ENCODE results near the gene SHCBP1. TPM values are rescaled to one million over a fixed set of nuclear protein-coding genes. Genes with fewer than 3 reads are reported as not detected.

SHCBP1 gene
- total and polyA plus RNA-seq, 2 donors from 2014 or later = 1.6 to 2.6 TPM

DNA sequence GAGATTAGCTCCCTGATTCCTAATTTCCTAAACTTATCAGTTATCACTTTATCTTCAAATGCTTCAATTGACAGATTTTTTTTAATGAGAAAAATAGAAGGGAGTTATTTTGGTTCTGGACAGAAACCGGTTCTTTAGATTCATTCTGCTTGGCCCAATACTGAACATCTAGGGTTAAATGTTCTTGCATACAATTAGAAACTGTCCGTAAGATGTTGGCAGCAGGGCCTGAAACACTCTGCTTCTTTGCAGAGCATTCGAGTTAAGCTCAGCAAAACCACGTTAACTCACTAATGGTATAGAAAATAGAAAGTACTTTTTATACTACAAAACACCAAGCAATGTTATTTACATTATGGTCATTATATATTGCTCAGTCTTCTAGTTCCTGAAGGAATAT is 7.2 kb downstream of the SHCBP1 start:
- Histone ChIP-seq H3K27me3 (ENCODE audit: control insufficient read depth, insufficient read depth, low read length) (no peaks in the 10 kb centered on the region), H3K4me3 (ENCODE audit: low read length in 3 of 3) (no peak overlapping the region), H3K4me1 (ENCODE audit: control insufficient read depth in 2 of 3, insufficient read depth in 2 of 3, low read depth in 1 of 3, low read length in 3 of 3) (no peaks in the 10 kb centered on the region), H3K36me3 (ENCODE audit: control insufficient read depth in 2 of 3, insufficient read depth in 3 of 3, low read length in 3 of 3) (no peaks in the 10 kb centered on the region), H3K9ac (ENCODE audit: low read length in 3 of 3) (no peak overlapping the region), H3K9me3 (ENCODE audit: control insufficient read depth in 2 of 3, insufficient read depth in 1 of 3, low read length in 3 of 3) (no peaks in the 10 kb centered on the region), H3K27ac (ENCODE audit: low read depth in 2 of 2, low read length in 2 of 2) (no peak overlapping the region)
- FAIRE-seq (no peak), DNase-seq (no peak)
- TF ChIP-seq, protein P1, sequence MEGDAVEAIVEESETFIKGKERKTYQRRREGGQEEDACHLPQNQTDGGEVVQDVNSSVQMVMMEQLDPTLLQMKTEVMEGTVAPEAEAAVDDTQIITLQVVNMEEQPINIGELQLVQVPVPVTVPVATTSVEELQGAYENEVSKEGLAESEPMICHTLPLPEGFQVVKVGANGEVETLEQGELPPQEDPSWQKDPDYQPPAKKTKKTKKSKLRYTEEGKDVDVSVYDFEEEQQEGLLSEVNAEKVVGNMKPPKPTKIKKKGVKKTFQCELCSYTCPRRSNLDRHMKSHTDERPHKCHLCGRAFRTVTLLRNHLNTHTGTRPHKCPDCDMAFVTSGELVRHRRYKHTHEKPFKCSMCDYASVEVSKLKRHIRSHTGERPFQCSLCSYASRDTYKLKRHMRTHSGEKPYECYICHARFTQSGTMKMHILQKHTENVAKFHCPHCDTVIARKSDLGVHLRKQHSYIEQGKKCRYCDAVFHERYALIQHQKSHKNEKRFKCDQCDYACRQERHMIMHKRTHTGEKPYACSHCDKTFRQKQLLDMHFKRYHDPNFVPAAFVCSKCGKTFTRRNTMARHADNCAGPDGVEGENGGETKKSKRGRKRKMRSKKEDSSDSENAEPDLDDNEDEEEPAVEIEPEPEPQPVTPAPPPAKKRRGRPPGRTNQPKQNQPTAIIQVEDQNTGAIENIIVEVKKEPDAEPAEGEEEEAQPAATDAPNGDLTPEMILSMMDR (IDR thresholded peaks at IDR 0.05; ENCODE audit: borderline replicate concordance, extremely low read depth, insufficient read depth) = no peak
- intact Hi-C loops (cut with DNase I) = no loop called here

DNA sequence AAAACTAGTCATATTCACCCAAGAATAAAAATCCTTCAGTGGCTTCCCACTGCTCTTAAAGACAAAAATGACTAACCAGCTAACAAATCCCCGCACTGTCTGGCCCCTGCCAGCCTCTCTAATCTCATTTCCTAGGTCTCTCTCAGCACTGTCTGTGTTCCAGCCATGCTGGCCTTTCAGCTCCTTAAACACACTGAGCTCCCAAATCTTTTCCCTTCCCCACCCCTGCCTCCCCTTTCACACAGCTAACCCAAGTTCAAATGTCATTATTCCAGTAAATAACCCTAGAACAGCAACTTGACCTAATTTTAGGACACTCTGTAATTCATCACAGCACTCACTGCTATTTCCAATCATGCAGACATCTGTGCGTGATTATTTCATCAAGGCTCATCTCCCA is 7.8 kb downstream of the SHCBP1 start:
- Histone ChIP-seq H3K4me3 (ENCODE audit: low read length in 3 of 3) (no peak overlapping the region), H3K27ac (ENCODE audit: low read depth in 2 of 2, low read length in 2 of 2) (no peak overlapping the region), H3K9ac (ENCODE audit: low read length in 3 of 3) (no peak overlapping the region), H3K9me3 (ENCODE audit: control insufficient read depth in 2 of 3, insufficient read depth in 1 of 3, low read length in 3 of 3) (no peaks in the 10 kb centered on the region), H3K36me3 (ENCODE audit: control insufficient read depth in 2 of 3, insufficient read depth in 3 of 3, low read length in 3 of 3) (no peaks in the 10 kb centered on the region), H3K4me1 (ENCODE audit: control insufficient read depth in 2 of 3, insufficient read depth in 2 of 3, low read depth in 1 of 3, low read length in 3 of 3) (no peaks in the 10 kb centered on the region), H3K27me3 (ENCODE audit: control insufficient read depth, insufficient read depth, low read length) (no peaks in the 10 kb centered on the region)
- FAIRE-seq (no peak), DNase-seq (no peak)
- intact Hi-C loops (cut with DNase I) = no loop called here
- TF ChIP-seq, protein P1 (IDR thresholded peaks at IDR 0.05; ENCODE audit: borderline replicate concordance, extremely low read depth, insufficient read depth) = no peak

- FAIRE-seq = no peak
- H3K36me3 ChIP-seq (ENCODE audit: control insufficient read depth in 2 of 3, insufficient read depth in 3 of 3, low read length in 3 of 3) = no peaks in the 10 kb centered on the region
- H3K4me1 ChIP-seq (ENCODE audit: control insufficient read depth in 2 of 3, insufficient read depth in 2 of 3, low read depth in 1 of 3, low read length in 3 of 3) = no peaks in the 10 kb centered on the region
Observed at GRCh38 chr16:46612121-46612520, 9.1 kb downstream of the SHCBP1 start.

More at GRCh38 chr16:46612121-46612520, 9.1 kb downstream of the SHCBP1 start:
- Histone ChIP-seq H3K27me3 (ENCODE audit: control insufficient read depth, insufficient read depth, low read length) (no peaks in the 10 kb centered on the region), H3K9me3 (ENCODE audit: control insufficient read depth in 2 of 3, insufficient read depth in 1 of 3, low read length in 3 of 3) (no peaks in the 10 kb centered on the region), H3K9ac (ENCODE audit: low read length in 3 of 3) (no peak overlapping the region), H3K27ac (ENCODE audit: low read depth in 2 of 2, low read length in 2 of 2) (no peak overlapping the region), H3K4me3 (ENCODE audit: low read length in 3 of 3) (no peak overlapping the region)
- no peak for DNase-seq
- intact Hi-C loops (cut with DNase I) = no loop called here
- TF ChIP-seq, protein P1 (IDR thresholded peaks at IDR 0.05; ENCODE audit: borderline replicate concordance, extremely low read depth, insufficient read depth) = no peak

Measured in kidney (tissue), 14 donors.